Measurements from ENCODE around the gene STK11.

The STK11 gene

DNA sequence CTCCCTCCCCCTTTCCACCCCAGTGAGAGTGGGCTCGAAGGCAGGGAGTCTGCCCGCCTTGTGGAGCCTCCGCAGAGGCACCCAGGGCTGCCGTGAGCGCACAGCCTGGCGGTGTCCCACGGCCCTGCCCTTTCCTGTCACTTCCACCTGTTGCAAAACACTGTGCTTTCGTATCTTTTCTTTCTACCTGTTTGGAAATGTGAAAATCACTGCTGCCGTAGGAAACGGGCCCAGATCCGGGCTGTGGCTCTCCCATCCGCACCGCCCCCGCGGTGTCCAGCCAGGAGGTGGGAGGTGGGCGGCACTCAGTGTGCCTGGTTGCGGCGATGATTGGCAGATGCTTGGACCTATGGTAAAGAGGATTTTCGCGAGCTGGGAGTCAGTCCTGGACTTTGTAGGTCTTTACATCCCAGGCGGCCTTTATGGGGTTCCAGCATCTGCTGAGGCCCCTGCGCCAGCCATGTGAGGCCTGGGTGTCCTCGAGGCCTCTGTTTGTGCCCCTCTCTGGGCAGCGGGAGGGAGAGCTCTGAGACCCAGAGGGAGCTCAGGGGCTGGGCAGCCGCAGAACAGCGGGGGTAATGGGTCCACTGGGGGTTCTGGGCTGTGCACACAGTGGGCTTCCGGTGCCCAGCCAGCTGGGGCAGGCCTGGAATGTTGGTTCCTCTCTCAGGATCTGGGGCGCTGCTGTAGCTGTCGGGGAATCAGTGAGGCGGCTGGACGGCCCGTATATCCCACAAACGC, 6.1 kb downstream of the STK11 start:
- DNase-seq (ENCODE audit: low read depth): no peak

DNA sequence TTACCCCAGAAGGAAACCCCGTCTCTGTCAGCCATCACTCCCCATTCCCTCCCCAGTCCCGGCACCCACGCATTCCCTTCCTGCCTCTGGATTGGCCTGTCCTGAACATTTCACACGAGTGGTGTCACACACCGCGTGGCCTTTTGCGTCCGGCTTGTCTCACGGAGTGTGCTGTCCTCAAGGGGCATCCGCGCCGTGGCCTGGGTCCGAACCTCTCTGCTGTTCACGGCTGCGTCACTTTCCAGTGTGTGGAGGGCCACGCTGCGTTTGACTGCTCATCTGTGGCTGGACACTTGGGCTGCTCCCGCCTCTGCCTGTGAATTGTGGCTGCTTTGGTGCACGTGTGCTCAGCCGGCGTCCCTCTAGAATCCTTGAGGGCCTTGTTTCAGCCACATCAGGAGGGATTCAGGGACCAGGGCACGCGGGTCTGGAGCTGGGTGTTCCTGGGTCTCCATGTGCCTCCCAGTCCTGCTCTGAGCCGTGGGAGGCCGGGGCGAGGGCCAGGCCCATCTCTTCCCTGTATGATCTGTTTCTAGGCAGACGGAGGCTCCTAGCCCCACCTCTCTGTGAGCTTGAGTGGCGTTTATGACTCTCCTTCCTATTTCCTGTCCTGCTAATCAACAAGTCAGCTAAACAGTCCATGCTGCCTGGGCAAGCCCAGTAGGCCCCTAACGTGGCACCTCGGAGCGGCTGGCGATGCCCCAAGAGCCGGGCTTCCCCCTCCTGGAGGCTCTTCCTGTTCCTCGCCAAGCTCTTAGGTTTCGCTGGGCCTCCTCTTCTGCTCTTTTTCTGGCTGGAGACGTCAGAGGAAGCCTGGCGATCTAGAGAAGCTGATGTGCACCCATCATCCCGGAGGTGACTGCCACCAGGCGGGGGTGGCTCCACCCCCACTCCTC, 8.1 kb downstream of the STK11 start:
- DNase-seq (ENCODE audit: low read depth): no peak

DNA sequence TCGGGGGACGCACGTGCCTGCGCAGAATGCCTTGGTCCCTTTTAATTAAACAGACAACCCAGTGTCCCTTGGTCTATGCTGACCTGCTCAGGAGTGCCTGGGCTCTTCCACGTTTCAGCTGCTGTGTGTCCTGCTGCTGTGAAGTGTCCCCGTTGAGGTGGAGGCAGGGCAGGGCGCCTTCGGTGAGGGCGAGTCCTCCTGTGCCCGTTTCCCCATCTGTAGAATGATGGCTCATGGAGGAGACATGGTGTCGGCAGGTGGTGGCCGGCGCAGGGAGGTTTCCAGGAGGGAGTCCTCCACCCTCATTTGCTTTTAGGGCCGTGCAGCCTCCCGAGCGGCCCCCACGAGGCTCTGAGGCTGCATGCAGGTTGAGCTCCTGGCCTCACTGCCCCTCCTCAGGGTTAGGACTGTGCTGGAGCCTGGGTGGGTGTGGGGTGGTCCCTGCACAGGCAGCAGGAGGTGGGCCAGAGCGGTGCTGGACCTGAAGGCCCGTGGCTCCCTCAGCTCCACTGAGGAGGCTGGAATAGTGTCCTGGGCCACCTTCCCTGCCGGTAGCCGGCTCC, 8.8 kb downstream of the STK11 start:
- DNase-seq (ENCODE audit: low read depth): no peak

DNA sequence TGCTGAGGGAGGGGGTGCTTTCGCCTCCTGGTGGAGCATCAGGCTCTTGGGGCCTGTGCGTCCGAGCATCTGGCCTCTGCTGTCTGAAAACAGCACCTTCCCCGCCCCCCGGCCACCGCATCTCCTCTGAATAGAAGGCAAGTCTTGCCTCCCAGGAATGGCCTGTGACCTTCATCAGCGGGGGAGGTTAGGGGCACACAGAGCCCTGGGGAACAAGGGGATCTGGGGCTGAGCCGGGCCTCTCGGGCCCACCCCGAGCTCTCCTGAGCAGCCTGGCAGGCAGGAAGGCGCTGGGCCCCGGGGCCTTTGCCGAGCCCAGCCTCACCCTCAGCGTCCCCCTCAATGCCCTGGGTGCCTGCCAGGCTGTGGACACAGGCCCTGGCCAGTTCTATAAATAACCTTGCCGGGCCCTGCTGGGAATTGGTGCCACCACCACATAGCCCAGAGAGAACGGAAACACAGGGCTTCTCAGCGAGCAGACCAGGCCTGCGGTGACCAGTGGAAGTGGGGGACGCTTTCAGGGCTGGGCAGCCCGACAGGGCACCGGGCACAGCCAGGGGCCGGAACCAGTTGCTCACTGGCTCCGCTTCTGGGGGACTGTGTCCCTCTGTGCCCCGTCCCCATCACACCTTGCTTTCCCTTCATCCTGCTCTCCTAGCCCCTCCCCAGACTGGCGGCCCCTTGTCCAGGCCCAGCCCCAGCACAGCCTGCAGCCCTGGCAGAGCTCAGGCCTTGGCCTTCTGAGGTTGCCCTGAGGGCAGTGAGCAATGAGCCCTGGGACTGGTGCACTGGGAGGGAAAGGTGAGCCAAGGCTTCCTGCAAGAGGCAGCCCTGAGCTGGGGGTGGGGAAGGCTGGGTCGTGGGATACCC, 9.5 kb downstream of the STK11 start:
- DNase-seq (ENCODE audit: low read depth): no peak

DNA sequence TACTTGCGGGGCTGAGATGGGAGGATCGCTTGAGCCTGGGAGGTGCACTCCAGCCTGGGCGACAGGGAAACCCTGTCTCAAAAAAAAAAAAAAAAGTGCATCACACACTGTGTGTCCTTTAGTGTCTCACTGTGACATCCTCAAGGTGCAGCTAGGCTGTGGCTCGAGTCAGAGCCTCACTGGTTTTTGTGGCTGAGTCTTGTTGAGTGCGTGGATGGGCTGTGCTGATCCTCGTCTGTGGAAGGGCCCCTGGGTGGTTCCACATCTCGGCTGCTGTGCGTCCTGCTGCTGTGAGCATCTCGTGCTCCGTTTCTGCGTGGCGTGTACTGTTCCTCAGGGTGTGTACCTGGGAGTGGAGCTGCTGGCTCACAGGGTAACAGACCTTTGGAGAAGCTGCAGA, 11.2 kb downstream of the STK11 start:
- DNase-seq (ENCODE audit: low read depth): no peak

DNA sequence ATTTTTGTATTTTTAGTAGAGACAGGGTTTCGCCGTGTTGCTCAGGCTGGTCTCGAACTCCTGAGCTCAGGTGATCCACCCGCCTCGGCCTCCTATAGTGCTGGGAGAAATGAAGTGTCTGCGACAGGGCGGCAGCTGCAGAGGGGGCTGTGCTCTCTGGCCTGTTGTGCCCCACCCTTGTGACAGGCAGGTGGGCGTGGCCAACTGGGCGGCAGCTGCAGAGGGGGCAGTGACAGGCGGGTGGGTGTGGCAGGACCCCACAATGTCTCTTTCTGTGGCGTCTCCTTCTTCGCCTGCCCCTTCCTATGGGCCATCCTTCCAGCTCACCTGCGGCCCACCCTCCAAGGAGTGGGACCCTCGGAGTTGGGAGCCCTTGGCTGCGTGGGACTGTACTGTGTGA, 11.8 kb downstream of the STK11 start:
- DNase-seq (ENCODE audit: low read depth): no peak

DNA sequence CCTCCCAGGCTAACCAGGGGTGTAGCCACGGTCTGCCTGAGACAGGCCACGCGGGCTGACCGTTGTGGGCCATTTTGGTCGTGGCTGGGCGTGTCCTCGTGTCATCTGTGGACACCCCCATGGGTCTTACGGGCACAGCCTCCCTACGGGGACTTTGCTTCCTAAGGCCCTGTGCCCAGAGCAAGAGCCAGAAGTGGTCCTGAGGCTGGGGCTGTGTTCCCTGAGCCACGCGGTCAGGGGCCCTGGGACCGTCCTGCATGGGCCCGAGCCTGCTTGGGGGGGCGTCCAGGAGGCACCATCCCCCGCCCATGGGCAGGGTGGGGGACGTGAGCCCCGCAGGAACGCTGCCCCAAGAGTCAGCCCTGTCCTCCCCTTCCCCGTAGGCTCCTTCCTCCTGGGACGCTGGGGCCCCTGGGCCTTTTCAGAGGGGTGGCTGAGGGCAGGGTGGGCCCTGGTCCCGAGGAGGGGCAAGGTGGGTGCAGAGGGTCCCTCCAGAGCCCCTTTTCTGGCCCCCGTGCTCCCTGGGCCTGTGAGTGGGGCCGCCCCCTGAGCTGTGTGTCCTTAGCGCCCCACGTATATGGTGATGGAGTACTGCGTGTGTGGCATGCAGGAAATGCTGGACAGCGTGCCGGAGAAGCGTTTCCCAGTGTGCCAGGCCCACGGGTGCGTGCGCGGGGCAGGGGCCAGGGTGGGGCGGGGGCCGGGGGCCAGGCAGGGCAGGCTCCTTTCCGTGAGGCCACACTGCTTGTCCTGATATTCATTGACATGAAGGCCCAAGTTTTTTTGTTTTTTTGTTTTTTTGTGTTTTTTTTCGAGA, 13.4 kb downstream of the STK11 start:
- DNase-seq (ENCODE audit: low read depth): no peak

DNA sequence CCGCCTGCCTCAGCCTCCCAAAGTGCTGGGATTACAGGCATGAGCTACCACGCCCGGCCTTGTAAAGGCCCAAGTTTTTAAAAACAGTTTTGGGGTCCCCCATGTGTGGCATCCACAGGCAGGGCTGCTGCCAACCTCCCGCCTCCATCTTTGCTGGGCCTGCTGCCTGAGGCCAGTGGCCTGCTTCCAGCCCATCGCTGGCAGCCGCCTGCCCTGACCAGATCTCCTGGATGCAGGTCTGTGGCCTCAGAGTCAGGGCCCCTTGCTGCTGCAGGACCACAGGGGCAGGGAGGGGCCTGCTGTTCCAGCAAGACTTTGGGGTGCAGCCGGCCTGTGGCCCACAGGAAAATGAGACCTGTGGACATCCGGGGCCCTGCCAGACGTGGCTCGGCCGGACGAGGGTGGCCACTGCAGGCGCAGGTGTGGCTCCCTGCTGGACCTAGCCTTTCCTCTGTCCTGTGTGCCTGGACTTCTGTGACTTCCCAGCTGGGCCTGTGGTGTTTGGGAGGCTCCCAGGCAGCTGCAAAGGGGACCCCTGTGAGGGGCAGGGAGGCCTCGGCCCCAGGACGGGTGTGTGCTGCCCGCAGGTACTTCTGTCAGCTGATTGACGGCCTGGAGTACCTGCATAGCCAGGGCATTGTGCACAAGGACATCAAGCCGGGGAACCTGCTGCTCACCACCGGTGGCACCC, 14.4 kb downstream of the STK11 start:
- DNase-seq (ENCODE audit: low read depth): no peak

DNA sequence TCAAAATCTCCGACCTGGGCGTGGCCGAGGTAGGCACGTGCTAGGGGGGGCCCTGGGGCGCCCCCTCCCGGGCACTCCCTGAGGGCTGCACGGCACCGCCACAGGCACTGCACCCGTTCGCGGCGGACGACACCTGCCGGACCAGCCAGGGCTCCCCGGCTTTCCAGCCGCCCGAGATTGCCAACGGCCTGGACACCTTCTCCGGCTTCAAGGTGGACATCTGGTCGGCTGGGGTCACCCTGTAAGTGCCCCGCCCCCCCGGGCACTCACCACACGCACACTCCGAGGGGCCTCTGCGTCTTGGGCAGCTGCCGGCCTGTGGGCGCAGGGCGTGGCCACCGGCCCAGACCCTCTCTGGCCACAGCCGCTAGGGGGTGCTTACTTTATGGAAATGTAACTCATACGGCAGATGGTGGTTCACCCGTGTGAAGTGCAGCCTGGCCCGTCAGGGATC, 14.9 kb downstream of the STK11 start:
- no peak for DNase-seq (ENCODE audit: low read depth)

DNA sequence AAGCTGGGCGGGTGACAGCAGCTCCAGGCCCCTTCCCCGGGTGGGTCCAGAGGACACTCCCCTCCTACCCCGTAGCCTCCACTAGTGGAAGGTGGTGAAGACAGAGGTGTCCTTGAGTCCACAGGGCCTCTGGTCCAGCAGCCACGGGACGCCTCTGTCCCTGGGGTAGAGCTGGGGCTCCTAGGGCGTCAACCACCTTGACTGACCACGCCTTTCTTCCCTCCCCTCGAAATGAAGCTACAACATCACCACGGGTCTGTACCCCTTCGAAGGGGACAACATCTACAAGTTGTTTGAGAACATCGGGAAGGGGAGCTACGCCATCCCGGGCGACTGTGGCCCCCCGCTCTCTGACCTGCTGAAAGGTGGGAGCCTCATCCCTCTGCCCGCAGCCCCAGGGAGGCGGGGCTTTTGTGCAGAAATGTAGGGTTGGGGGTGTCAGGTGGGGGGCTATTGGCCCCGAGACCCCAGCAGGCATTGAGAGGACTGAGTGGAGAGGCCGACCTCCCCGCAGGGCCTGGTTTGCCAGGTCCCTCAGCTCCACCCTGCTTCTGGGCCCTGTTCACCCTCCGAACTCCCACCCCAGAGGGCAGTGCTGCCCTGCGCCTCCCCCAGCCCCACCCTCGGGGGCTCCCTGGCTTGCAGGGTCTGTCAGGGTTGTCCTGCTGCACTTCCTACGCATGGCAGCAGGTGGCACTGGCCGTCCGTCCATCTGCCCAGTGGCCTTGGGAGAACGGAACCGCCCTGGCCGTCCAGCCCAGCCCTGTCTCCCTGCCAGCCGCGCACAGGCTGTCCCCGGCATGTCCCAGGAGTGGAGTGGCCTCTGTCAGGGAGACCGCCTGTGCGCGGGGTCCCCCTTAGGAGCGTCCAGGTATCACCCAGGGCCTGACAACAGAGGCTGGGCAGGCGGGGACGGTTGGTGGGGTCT, 15.7 kb downstream of the STK11 start:
- DNase-seq (ENCODE audit: low read depth): no peak

DNA sequence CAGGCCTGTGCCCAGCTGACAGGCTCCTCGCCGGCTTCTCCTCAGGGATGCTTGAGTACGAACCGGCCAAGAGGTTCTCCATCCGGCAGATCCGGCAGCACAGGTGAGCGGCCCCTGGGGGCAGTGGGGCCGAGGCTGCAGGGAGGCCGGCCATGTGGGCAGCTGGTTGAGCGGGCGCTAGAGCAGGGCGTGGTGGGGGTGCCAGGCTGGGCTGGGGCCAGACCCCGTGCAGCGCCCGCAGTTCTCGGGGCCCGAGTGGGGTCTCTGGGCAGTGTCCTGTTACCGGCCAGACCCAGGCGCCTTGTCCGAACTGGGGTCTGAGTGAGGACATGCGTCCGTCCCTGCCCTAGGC, 16.3 kb downstream of the STK11 start:
- DNase-seq (ENCODE audit: low read depth): no peak

DNA sequence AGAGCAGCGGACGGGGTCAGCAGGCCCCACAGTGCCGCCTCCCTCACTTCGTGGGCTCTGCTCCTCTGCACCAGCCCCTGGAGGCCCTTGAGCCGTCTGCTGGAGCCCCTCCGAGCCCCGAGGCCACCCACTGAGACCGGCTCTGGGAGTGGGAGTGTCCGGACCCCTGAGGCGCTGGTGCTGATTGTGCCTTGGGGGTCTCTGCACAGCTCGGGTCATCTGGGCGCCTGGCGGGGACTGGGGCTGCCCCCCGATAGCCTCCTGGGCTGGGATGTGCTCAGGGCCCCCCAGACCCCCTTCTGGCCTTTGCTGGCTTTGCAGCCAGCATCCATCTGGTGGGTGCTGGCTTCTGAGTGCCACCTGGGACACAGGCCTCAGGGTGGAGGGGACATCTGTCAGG, 16.8 kb downstream of the STK11 start:
- no peak for DNase-seq (ENCODE audit: low read depth)

DNA sequence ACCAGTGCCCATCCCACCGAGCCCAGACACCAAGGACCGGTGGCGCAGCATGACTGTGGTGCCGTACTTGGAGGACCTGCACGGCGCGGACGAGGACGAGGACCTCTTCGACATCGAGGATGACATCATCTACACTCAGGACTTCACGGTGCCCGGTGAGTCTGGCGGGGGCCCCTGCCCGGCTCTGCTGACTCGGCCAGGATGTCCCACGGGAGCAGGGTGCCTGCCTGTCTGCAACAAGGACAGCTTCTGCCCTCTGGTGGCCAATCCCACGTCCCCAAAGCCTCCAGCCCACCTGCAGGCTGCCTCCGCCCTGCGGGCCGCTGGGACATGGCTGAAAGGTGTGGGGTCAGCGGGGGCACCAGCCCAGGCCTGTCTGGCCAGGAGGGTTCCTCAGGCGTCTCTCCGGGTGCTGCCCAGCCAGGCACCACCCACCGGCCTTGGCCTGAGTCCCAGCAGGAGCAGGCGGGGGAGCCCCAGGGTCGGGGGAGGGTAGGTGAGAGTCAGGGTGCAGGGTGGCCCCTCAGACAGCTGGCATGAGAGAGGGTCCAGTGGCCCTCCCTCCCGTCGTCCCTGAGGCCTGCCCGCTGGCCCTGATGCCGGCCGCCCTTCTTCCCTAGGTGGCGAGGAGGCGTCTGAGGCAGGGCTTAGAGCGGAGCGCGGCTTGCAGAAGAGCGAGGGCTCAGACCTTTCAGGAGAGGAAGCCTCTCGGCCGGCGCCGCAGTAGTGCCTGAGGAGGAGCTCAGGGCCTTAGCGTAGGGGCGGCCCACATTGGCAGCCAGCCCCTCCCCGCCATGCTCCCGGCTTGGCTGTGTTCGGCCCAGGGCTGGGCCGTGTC, 17.7 kb downstream of the STK11 start:
- no peak for DNase-seq (ENCODE audit: low read depth)

DNA sequence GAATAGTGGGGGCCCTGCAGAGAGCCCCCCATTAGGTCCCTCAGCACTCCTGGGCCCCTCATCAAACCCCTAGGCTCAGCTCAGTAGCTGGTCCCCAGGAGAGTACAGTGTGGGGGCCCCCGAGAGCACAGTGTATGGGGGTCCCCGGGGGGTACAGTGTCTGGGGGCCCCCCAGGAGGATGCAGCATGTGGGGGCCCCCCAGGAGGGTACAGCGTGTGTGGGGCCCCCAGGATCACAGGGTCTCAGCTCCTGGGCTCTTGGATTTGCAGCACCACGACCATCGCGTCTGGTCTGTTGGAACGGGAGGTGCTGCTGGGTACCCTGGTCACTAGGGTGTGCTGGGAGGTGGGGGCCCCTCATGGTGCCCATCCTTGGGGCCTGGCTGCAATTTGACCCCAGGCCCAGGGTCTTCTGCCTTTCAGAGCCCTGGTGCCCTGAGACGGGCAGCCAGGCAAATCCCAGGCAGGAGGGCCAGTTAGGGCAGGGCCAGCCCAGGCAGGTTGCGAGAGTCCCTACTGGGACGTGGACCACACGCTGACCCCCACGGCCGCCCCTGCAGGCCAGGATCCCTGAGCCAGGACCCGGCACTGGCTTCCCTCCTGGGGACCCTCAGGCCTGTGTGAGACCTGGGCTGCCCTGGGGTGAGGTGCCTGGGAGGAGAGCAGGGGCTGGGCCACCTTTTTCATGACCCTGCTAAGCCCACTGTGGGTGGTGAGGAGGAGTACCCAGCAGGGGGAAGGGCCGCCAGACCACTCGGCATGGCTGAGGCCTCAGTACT, 18.7 kb downstream of the STK11 start:
- DNase-seq (ENCODE audit: low read depth): no peak

DNA sequence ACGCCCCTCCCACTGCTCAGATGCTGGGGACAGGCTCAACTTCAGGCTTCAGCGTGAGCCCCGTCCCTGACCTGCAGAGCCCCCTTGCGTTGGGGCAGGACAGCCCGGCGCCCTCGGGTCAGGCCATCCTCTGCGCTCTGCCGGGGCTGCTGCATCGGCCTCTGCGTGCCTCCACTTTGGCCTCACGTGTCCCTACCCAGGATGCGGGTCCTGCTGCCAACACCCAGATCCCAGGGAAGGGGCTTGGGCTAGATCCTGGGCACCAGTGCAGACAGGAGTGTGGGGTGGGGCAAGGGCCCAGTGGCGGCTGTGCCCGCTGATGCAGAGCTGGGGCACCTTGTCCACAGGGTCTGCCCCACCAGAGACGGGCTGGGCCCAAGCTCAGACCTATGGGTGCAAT, 19.3 kb downstream of the STK11 start:
- no peak for DNase-seq (ENCODE audit: low read depth)

DNA sequence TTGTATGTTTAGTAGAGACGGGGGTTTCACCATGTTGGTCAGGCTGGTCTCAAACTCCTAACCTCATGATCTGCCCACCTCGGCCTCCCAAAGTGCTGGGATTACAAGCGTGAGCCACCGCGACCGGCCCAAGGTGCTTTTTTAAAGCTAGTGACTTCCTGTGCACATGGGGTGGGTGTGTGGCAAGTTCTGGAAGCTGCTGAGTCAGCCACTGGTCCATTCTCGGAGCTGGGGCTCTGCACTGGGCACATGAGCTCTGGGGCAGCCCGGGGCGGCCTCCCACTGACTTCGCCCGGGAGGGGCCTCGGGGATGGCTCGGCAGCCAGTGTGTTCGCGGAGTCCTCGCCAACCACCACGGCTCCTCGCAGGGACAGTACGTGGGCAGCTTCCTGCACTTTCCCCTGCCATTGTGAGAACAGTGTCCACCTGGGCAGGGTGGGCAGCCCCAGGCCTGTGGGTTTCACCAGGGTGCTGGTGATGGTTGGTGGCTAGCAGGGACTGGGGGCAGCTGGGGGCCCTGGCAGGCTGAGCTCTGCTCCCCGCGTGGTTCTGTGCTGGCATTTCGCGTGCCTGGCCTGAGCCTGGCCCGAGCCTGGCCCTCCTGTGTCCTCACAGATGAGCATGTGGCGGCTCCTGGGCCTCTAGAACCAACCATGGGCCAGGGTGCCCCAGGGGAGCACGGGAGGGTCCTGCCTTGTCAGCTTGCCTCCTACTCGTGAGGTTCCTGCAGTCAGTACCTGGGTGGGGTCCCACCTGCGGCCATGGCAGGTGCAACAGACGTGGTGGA, 20.1 kb downstream of the STK11 start:
- DNase-seq (ENCODE audit: low read depth): no peak

DNA sequence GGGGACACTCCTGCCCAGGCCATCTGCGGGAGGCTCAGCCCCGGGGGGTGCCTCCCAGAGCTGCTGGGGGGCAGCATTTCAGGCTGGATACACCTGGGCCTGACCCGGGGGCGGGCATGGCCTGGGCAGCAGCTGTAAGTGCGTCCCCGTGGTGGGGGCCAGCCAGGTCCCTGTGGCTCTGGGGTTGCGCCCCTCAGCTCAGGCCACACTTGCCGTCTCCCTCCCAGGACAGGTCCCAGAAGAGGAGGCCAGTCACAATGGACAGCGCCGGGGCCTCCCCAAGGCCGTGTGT, 20.6 kb downstream of the STK11 start:
- DNase-seq (ENCODE audit: low read depth): no peak

Data from activated T-cell treated with anti-CD3 and anti-CD28 coated beads for 1 hour (primary cell).